NOMO-1 treated with DMSO at 0.1 percent for 48 hours (cell line): ENCODE results near the gene RPL18.
"Not testable (repeated sequence)": the region's sequence is repeated elsewhere in the genome, so short reads cannot be mapped to it uniquely, and the experiment has no call there.

Experiments
- DNase-seq: peaks from one replicate; lab custom pipeline; 2025; ENCODE audit not compliant: unreplicated experiment; lab: John Stamatoyannopoulos, UW

Gene RPL18

DNA sequence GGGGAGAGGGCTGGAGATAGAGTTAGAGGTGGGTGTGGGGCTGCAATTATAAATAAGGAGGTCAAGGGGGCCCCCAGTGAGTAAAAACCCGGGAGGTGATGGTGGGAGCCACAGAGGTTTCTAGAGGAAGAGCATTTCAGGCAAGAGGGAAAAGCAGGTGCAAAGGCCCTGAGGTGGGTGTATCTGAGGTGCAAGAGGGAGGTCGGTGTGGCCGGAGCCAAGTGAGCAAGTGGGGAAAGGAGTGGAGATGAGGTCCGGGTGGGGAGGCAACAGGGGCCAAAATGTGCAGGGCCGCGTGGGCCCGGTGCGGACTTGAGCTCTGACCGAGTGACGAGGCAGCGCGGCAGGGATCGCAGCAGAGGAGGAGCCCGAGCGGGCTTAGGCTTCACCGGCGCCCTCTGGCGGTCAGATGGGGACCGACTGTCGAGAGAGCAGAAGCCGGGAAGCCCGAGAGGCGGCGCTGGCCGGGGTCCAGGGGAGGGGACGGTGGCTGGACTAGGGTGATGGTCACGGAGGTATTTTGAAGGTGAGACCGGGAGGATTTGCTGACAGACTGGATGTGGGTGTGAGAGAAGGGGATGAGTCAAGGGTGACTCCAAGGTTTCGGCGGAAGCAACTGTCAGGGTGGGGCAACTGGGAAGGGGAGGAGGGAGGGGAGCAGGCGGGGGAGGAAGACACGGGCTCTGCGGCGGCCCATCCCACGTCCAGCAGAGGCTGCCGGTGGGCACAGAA, 30.1 kb downstream of the RPL18 start:
- peak; percentile 79 for DNase-seq

DNA sequence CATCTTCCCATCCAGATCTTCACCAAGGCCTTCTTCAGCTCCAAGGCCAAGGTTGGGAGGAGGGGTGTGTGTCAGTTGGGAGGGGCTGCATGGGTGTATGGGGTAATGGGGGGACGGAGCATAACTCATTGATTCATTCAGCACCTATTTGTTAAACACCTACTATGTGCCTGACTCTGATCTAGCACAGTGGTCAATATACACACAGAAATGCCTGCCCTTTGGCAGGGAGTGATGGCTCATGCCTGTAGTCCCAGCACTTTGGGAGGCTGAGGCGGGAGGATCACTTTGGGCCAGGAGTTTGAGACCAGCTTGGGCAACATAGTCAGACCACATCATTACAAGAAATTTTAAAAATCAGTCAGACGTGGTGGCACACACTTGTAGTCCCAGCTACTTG, 31.6 kb downstream of the RPL18 start:
- no peak for DNase-seq

DNA sequence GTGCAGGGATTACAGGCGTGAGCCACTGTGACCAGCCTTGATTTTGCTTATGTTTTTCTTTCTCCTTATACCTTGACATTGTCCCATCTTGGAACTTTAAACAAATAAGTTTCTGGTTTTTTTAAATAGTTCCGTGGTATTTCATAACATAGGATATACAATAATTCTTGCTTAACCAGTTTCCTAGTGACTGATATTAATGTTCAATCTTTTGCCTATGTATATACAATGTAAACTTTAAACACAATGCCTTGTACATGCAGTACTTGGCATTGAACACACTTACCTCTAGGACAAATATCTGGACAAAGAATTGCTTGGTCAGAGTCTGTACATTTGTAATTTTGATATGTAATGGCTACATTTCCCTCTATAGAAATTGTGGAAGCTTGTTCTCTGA, 36.8 kb downstream of the RPL18 start:
- no peak for DNase-seq

DNA sequence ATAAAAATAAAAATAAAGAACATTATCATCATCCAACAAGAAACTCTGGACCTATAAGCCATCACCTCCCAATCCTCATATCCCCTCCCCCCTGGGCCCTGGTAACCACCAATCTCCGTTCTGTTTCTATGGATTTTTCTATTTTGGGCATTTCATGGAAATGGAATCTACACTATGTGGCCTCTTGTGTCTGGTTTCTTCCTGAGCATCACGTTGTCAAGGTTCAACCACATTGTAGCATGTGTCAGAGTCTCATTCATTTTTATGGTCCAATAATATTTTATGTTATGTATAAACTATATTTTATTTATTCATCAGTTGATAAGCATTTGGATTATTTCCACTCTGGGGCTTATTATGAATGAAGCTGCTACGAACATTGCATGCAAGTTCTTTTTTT, 40.1 kb downstream of the RPL18 start:
- DNase-seq = no peak

DNA sequence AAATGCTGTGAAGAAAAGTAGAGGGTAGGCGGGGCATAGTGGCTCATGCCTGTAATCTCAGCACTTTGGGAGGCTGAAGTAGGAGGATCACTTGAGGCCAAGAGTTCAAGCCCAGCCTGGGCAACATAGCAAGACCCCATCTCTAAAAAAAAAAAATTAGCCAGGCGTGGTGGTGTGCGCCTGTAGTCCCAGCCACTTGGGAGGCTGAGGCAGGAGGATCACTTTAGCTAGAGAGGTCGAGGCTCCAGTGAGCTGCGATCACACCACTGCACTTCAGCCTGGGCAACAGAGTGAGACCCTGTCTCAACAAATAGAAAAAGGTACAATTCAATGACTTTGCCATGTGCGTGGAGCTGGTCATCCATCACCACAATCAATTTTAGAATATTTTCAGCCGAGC, 41.1 kb downstream of the RPL18 start:
- DNase-seq = not testable (repeated sequence)

DNA sequence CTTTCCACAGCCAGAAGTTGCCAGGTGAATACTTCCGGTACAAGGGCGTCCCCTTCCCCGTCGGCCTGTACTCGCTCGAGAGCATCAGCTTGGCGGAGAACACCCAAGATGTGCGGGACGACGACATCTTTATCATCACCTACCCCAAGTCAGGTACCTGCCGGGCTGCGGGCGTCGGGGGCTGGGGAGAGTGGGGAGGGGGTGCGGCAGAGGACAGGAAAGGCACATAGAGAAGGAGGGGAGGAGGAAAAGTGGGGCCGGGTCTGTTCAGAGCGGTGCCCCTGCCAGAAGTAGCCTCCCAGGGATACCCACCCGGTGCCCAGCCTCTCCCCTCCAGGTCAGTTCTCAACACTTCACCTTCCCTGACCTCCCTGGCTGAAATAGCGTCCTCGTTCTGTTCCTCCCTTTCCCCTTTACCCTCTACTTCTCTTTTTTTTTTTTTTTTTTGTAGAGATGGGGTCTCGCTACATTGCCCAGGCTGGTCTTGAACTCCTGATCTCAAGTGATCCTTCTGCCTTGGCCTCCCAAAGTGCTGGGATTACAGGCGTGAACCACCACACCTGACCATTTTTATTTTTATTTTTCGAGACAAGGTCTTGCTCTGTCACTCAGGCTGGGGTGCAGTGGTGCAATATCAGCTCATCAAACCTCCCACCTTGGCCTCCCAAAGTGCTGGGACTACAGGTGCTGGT, 42.9 kb downstream of the RPL18 start:
- no peak for DNase-seq

DNA sequence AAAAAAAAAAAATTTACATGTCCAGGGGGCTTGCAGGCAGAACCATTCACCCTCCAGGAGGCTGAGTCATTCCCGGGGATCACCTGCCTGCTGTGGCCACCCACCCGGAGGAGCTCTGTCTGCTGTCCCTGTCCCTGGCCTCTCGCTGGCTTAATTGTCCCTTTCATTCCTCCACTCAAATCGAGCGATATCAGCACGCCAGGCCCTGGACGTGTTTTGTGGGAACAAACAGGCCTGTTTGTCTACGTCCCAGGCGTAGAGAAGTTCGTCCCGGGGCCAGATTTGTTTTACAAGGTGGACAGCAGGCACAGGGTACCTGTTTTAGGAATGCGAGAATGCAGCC, 45.8 kb downstream of the RPL18 start:
- DNase-seq = no peak

DNA sequence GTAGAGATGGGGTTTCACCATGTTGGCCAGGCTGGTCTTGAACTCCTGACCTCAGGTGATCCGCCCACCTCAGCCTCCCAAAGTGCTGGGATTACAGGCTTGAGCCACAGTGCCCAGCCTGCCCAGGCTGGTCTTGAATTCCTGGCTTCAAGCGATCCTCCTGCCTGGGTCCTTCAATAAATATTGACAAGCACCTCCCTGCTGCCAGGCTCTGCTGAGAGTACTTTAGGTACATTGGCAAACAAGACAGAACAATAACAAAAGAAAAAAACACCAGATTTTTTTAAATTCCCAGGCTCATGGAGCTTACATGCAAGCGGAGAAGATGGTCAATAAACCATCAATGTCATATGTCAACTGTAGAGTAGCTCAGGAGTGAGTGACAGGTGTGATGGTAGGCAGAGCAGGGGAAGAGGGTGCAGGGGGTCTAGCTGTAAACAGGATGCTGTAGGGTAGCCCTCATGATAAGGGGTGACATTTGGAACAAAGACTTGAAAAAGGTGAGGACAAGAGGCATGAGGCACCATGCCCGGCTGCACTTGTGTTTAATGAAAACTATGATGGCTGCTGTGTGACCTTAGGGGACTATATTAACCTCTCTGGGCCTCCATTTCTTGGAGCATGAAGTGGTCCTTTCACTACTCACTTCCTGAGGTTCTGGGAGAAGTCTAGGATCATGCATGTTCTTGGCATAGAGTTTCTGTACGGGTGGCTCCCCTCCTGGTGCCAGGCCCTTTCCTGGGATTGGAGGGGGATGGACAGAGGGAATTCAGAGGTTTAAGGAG, 47.4 kb downstream of the RPL18 start:
- DNase-seq = no peak

DNA sequence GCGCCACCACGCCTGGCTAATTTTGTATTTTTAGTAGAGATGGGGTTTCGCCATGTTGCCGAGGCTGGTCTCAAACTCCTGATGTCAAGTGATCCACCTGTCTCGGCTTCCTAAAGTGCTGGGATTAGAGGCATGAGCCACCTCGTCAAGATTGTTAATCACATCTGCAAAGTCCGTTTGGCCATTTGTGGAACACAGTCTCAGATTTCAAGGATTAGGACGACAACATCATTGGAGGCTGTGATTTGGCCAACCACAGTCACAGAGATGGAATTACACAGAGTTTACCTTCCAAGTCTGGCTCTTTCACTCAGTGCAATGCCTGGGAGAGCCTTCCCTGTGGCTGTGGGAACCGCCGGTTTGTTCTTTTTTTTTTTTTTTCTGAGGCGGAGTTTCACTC, 49.2 kb downstream of the RPL18 start:
- no peak for DNase-seq

DNA sequence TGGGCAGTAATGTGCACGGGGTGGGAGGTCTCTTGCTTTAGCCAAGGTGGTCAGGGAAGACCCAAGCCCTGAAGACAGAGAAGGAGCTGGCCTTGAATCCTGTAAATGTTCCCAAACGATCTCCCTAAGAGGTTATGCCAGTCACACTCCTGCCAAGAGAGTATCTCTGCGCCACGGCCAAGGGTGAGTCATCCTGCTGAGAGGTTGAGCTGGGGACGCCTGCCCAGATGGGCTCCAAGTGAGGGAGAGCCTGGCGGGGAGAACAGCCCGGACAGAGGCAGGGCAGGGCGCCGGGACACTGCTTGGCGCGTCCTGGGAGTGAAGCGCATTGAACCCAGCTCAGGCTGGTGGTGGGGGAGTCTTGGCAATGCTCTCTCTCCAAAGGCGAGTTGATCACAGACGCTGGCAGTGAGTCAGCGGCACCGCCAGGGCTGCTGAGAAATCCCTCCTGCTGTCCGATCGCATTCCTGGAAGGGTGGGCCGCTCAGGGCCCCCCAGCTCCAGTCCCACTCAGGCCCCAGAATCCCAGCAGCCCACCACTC, 50.6 kb downstream of the RPL18 start:
- DNase-seq = no peak
